Panc1 (cell line): Measurements from ENCODE around the gene SEPTIN8. TPM values are rescaled to one million over a fixed set of nuclear protein-coding genes. Genes with fewer than 3 reads are reported as not detected.

Source experiments
- ATAC-seq: fragments of 200-7000 bp; cut with Tn5 transposase; 2 replicates; pipeline ENCODE4 v1.9.1; 2020; ENCODE audit warnings: mild to moderate bottlenecking, moderate library complexity
- BruUV-seq: library from RNA; stranded (reverse); fragments of 400-500 nt; replicated peaks from 2 replicates; lab custom pipeline; 2021; lab: Mats Ljungman, UMichigan
- CTCF ChIA-PET: fragments of 300-600 bp; sonication (Branson Sonifier 250); formaldehyde crosslinking; loops from one replicate; lab custom pipeline; 2022; ENCODE audit warnings: antibody characterized with exemption; lab: Charles Lee
- POLR2A ChIA-PET: fragments of 300-600 bp; sonication (Branson Sonifier 250); formaldehyde crosslinking; loops from one replicate; lab custom pipeline; 2022; ENCODE audit warnings: antibody characterized with exemption; lab: Charles Lee
- DNase-seq: peaks from one replicate; pipeline ENCODE4 v3.0.0-alpha.2; 2010; ENCODE audit warnings: low read depth, low spot score
- H3K27ac ChIP-seq: 2 replicates; pipeline ENCODE4 v1.5.1; 2011; ENCODE audit warnings: mild to moderate bottlenecking, low read length, inconsistent platforms
- H3K27me3 ChIP-seq: fragments of 200-500 bp; sonication (Bioruptor generic); 2 replicates; pipeline ENCODE4 v1.6.0; 2014; ENCODE audit warnings: low read length, inconsistent platforms; ENCODE audit not compliant: control insufficient read depth, insufficient read depth
- H3K36me3 ChIP-seq: fragments of 200-500 bp; sonication (Bioruptor generic); 2 replicates; pipeline ENCODE4 v1.5.1; 2014; ENCODE audit warnings: inconsistent platforms, mild to moderate bottlenecking, low read length, moderate library complexity; ENCODE audit not compliant: control insufficient read depth, insufficient read depth
- H3K4me1 ChIP-seq: 2 replicates; pipeline ENCODE4 v1.5.1; 2011; ENCODE audit warnings: inconsistent platforms, mild to moderate bottlenecking, low read length, moderate library complexity; ENCODE audit not compliant: control insufficient read depth, insufficient read depth
- H3K4me3 ChIP-seq, 2 experiments: 2 replicates each; pipeline ENCODE4 v1.5.1; 2011 to 2012; ENCODE audit warnings: low read depth in 2 of 2, low read length in 2 of 2, mild to moderate bottlenecking in 2 of 2, inconsistent platforms in 1 of 2, moderate library complexity in 1 of 2
- H3K9me3 ChIP-seq: fragments of 200-500 bp; sonication (Bioruptor generic); 2 replicates; pipeline ENCODE4 v1.5.1; 2014; ENCODE audit warnings: low read depth, mild to moderate bottlenecking, inconsistent platforms, low read length, moderate library complexity; ENCODE audit not compliant: control insufficient read depth, insufficient read depth
- CTCF ChIP-seq: fragments of 450-650 bp; IDR thresholded peaks from 2 replicates; pipeline ENCODE4 v1.5.1; 2017; ENCODE audit warnings: mild to moderate bottlenecking
- POLR2AphosphoS5 ChIP-seq: IDR thresholded peaks from 2 replicates; pipeline ENCODE4 v1.6.1; 2012; ENCODE audit warnings: mild to moderate bottlenecking, low read depth, low read length, moderate library complexity
- REST ChIP-seq, 2 experiments: IDR thresholded peaks; 2 replicates each; pipeline ENCODE4 v1.6.1; 2011 to 2012; ENCODE audit warnings: low read depth in 2 of 2, control low read depth in 1 of 2, low read length in 1 of 2, mild to moderate bottlenecking in 1 of 2, moderate library complexity in 1 of 2; ENCODE audit not compliant: insufficient read depth in 1 of 2
- SIN3A ChIP-seq: IDR thresholded peaks from 2 replicates; pipeline ENCODE4 v1.6.1; 2012; ENCODE audit warnings: low read depth, mild to moderate bottlenecking, low read length, moderate library complexity, borderline replicate concordance; ENCODE audit not compliant: insufficient read depth
- TCF7L2 ChIP-seq: IDR thresholded peaks from 2 replicates; pipeline ENCODE4 v1.6.1; 2011; ENCODE audit warnings: mild to moderate bottlenecking, low read depth, low read length, inconsistent platforms
- in situ Hi-C: cut with HindIII; loops from 2 replicates; pipeline ENCODE4 v1.10.0; 2016; ENCODE audit warnings: low sequenced_read_pairs, low pct_unique_long_range_greater_than_20kb
- intact Hi-C: fragments of 100-400 bp; cut with micrococcal nuclease; formaldehyde crosslinking; loops from one replicate; pipeline ENCODE4 v1.10.0; 2022; ENCODE audit not compliant: unreplicated experiment
- total RNA-seq: library from RNA; stranded (reverse); gene quantifications from one replicate; pipeline ENCODE4 v1.2.1, GENCODE V29; 2021; ENCODE audit not compliant: unreplicated experiment

Gene SEPTIN8
- total RNA-seq, 1 experiment from 2014 or later: 22.8 TPM

- no TSS peak for BruUV-seq
- Histone ChIP-seq H3K4me1 (no peaks in the 10 kb centered on the region), H3K9me3 (no peaks in the 10 kb centered on the region), H3K27me3 (no peaks in the 10 kb centered on the region), H3K36me3 (peaks cover 2% of the 10 kb centered on the region; the same call in 1 of the 2 replicates), H3K4me3 (no peak overlapping the region), H3K27ac (no peak overlapping the region)
- ATAC-seq: no peak
- TF ChIP-seq REST (IDR thresholded peaks at IDR 0.05; ENCODE audit: insufficient read depth in 1 of 2, low read depth in 2 of 2, low read length in 1 of 2): no peak
- TF ChIP-seq POLR2AphosphoS5: no peak
- no peak for TF ChIP-seq CTCF
- TF ChIP-seq SIN3A: no peak
- TF ChIP-seq TCF7L2: no peak
- intact Hi-C loops (no loop called here), in situ Hi-C loops (no loop called here)
- ChIA-PET CTCF (no interaction called here), POLR2A (interaction anchor here (0.7 kb wide), 1 partner anchor 9 kb away, joined by 3 read pairs; no protein-coding TSS in a partner anchor)
- no peak for DNase-seq
Measured at GRCh38 chr5:132729896-132730295, 47.1 kb downstream of the SEPTIN8 start.

GRCh38 chr5:132725745-132726144, 51.3 kb downstream of the SEPTIN8 start:
- no TSS peak for BruUV-seq
- DNase-seq (no peak), ATAC-seq (no peak)
- Histone ChIP-seq H3K4me1 (no peaks in the 10 kb centered on the region), H3K9me3 (no peaks in the 10 kb centered on the region), H3K27ac (no peak overlapping the region), H3K27me3 (no peaks in the 10 kb centered on the region), H3K4me3 (no peak overlapping the region), H3K36me3 (peaks cover 2% of the 10 kb centered on the region; the same call in 1 of the 2 replicates)
- ChIA-PET CTCF (no interaction called here), POLR2A (no interaction called here)
- intact Hi-C loops: no loop called here
- TF ChIP-seq POLR2AphosphoS5 (no peak), TCF7L2 (no peak), REST (IDR thresholded peaks at IDR 0.05; ENCODE audit: insufficient read depth in 1 of 2, low read depth in 2 of 2, low read length in 1 of 2) (no peak), CTCF (no peak), SIN3A (no peak)
- in situ Hi-C loops: no loop called here
